HepG2 (cell line): ENCODE data around the gene KIF2C. TPM values are rescaled to one million over a fixed set of nuclear protein-coding genes. Genes with fewer than 3 reads are reported as not detected.

ENCODE experiments used
- ARID3A ChIP-seq: IDR thresholded peaks from 2 replicates; pipeline ENCODE4 v1.6.1; 2012; ENCODE audit warnings: low read depth, low read length, improper control_type of control experiment
- CBX5 ChIP-seq: sonication (generic); formaldehyde crosslinking; IDR thresholded peaks from 2 replicates; pipeline ENCODE4 v1.4.0; 2020; ENCODE audit warnings: missing genetic modification reagents, borderline replicate concordance
- CERS6 ChIP-seq: sonication (generic); formaldehyde crosslinking; IDR thresholded peaks from 2 replicates; pipeline ENCODE4 v1.5.0; 2020; ENCODE audit warnings: missing genetic modification reagents
- HNF1A ChIP-seq, 2 experiments: sonication (generic) in 1 of 2; formaldehyde crosslinking in 1 of 2; IDR thresholded peaks; 2 replicates each; pipeline versions ENCODE4 v1.4.0 to v1.6.1; 2016 to 2020; ENCODE audit warnings: borderline replicate concordance in 1 of 2, low read depth in 1 of 2, mild to moderate bottlenecking in 1 of 2, missing genetic modification reagents in 1 of 2
- KDM3A ChIP-seq: IDR thresholded peaks from 2 replicates; pipeline ENCODE4 v1.6.1; 2018; ENCODE audit warnings: low read depth, missing compliant biosample characterization
- SOX6 ChIP-seq, 2 experiments: fragments of 450-650 bp in 1 of 2; sonication (generic) in 1 of 2; formaldehyde crosslinking in 1 of 2; IDR thresholded peaks; 2 replicates each; pipeline versions ENCODE4 v1.4.0 to v1.6.1; 2017 to 2020; ENCODE audit warnings: antibody characterized with exemption in 1 of 2, mild to moderate bottlenecking in 1 of 2, missing genetic modification reagents in 1 of 2
- SRY ChIP-seq: sonication (generic); formaldehyde crosslinking; IDR thresholded peaks from 2 replicates; pipeline ENCODE4 v1.8.0; 2022; ENCODE audit warnings: mild to moderate bottlenecking, missing genetic modification reagents
- TCF12 ChIP-seq, 2 experiments: fragments of 450-650 bp in 1 of 2; sonication (generic) in 1 of 2; formaldehyde crosslinking in 1 of 2; IDR thresholded peaks; 2 replicates each; pipeline versions ENCODE4 v1.6.1 to v1.8.0; 2017 to 2022; ENCODE audit warnings: antibody characterized with exemption in 1 of 2, mild to moderate bottlenecking in 1 of 2, missing genetic modification reagents in 1 of 2, moderate library complexity in 1 of 2
- ZHX1 ChIP-seq: sonication (generic); formaldehyde crosslinking; IDR thresholded peaks from 2 replicates; pipeline ENCODE4 v1.8.1; 2022; ENCODE audit warnings: low read depth, mild to moderate bottlenecking, missing genetic modification reagents
- ZNF326 ChIP-seq: sonication (generic); formaldehyde crosslinking; IDR thresholded peaks from 2 replicates; pipeline ENCODE4 v1.4.0; 2020; ENCODE audit warnings: missing genetic modification reagents, borderline replicate concordance
- ZNF431 ChIP-seq: sonication (generic); formaldehyde crosslinking; IDR thresholded peaks from 2 replicates; pipeline ENCODE4 v1.9.0; 2022; ENCODE audit warnings: missing genetic modification reagents, low read depth, mild to moderate bottlenecking, borderline replicate concordance
- ZNF558 ChIP-seq: sonication (generic); formaldehyde crosslinking; IDR thresholded peaks from 2 replicates; pipeline ENCODE4 v1.9.0; 2022; ENCODE audit warnings: mild to moderate bottlenecking, missing genetic modification reagents, borderline replicate concordance
- ZNF607 ChIP-seq: sonication (generic); formaldehyde crosslinking; IDR thresholded peaks from 2 replicates; pipeline ENCODE4 v1.5.1; 2020; ENCODE audit warnings: missing genetic modification reagents, mild to moderate bottlenecking, borderline replicate concordance
- ZNF629 ChIP-seq: sonication (generic); formaldehyde crosslinking; conservative IDR thresholded peaks from 2 replicates; pipeline ENCODE4 v1.5.0; 2020; ENCODE audit warnings: missing genetic modification reagents
- ZNF839 ChIP-seq: sonication (generic); formaldehyde crosslinking; IDR thresholded peaks from 2 replicates; pipeline ENCODE4 v1.4.0; 2020; ENCODE audit warnings: missing genetic modification reagents, mild to moderate bottlenecking, borderline replicate concordance
- ZSCAN31 ChIP-seq: sonication (generic); formaldehyde crosslinking; IDR thresholded peaks from 2 replicates; pipeline ENCODE4 v1.5.0; 2020; ENCODE audit warnings: low read depth, mild to moderate bottlenecking, missing genetic modification reagents
- polyA plus RNA-seq, 8 experiments: library from polyadenylated mRNA; depleted of rRNA in 3 of 8; stranded (reverse) in 7 of 8; unstranded in 1 of 8; fragments of >200 nt; fragmentation: Illumina TruSeq in 4 of 8; extraction: Trizol in 4 of 8; gene quantifications; 2 replicates each; pipeline versions ENCODE4 v1.2.1 to v1.2.3, GENCODE V29; 2011 to 2016; ENCODE audit warnings: low read depth in 4 of 8, missing spikeins in 1 of 8, mixed read lengths in 1 of 8; ENCODE audit not compliant: insufficient read depth in 1 of 8
- total RNA-seq, 5 experiments: library from RNA; depleted of rRNA; stranded (reverse); fragments of >200 nt; fragmentation: Illumina TruSeq; extraction: Trizol; gene quantifications; 2 replicates each; pipeline ENCODE4 v1.2.3, GENCODE V29; 2016; ENCODE audit warnings: low read depth in 1 of 5

KIF2C gene
- total and polyA plus RNA-seq, 2 of the 13 experiments (the other 11 are each of a cell fraction or from before 2014, with no cell fraction given), result 29.7 to 53.7 TPM

GRCh38 chr1:44721485-44722361, 17.9 kb upstream of the KIF2C start (continued):
- TF ChIP-seq ZHX1 (CRISPR knock-in tag), result peak; percentile 82
- TF ChIP-seq ZNF839 (CRISPR knock-in tag), result no peak
- TF ChIP-seq CERS6 (CRISPR knock-in tag), result no peak
- no peak for TF ChIP-seq ZNF607 (CRISPR knock-in tag)
- peak; percentile 64 for TF ChIP-seq ZNF629 (CRISPR knock-in tag)
- TF ChIP-seq ZNF326 (CRISPR knock-in tag), result no peak
- TF ChIP-seq KDM3A (CRISPR knock-in tag), result peak; percentile 57; the same call in 1 of the 2 replicates
- peak; percentile 88; the same call in 1 of the 2 replicates for TF ChIP-seq CBX5 (CRISPR knock-in tag)
- no peak; the same call in 1 of the 2 replicates for TF ChIP-seq SRY (CRISPR knock-in tag)
- no peak for TF ChIP-seq SOX6 (IDR thresholded peaks at IDR 0.05)
- peak; percentile 37; the same call in 1 of the 2 replicates for TF ChIP-seq SOX6 (CRISPR knock-in tag; IDR thresholded peaks at IDR 0.05)
- TF ChIP-seq ARID3A, result peak; percentile 10; the same call in 1 of the 2 replicates
- no peak; the same call in 1 of the 2 replicates for TF ChIP-seq ZNF558 (CRISPR knock-in tag)
- peak; percentile 66 for TF ChIP-seq HNF1A (IDR thresholded peaks at IDR 0.05; ENCODE audit: low read depth)
- TF ChIP-seq HNF1A (CRISPR knock-in tag; IDR thresholded peaks at IDR 0.05; ENCODE audit: borderline replicate concordance), result peak; percentile 63; the same call in 1 of the 2 replicates
- no peak for TF ChIP-seq ZNF431 (CRISPR knock-in tag)
- TF ChIP-seq TCF12 (IDR thresholded peaks at IDR 0.05), result no peak
- no peak for TF ChIP-seq TCF12 (CRISPR knock-in tag; IDR thresholded peaks at IDR 0.05)
- peak; percentile 86; the same call in 1 of the 2 replicates for TF ChIP-seq ZSCAN31 (CRISPR knock-in tag)
